HG03520 (cell line): ENCODE measurements around the gene ZNF740.

Experiments used
- ATAC-seq: cut with Tn5 transposase; IDR thresholded peaks from one replicate; pipeline ENCODE4 v1.9.1; 2021; ENCODE audit warnings: mild to moderate bottlenecking, moderate library complexity; ENCODE audit not compliant: unreplicated experiment

Gene ZNF740

GRCh38 chr12:53241623-53242412, 61.3 kb downstream of the ZNF740 start:
- no peak for ATAC-seq

DNA sequence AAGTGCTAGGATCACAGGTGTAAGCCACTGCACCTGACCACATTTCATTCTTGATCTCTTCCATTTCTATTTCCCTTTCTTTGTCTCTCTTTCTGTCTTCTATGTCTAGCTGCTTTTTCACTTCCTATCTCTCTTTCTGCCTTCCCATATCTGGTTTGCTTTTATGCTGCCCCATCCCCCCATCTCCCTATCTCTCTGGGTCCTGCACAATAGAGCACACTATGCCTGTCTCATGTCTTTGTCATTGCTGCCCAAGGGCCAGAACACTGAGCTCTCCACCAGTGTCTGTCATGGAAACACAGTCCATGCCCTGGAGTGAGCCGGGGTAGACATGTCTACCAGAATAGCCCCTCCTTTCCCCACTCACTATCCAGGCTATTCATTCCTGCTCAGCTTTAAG, 63.8 kb downstream of the ZNF740 start:
- no peak for ATAC-seq
